Suprapubic skin (tissue), 4 donors: ENCODE data around the gene ADD2.

Source experiments
- CTCF ChIP-seq, 2 donors: fragments of 200-600 bp in 1 of 2; fragments of 450-650 bp in 1 of 2; sonication (generic) in 1 of 2; IDR thresholded peaks; one replicate each; pipeline ENCODE4 v1.5.1; 2016 to 2019; ENCODE audit warnings: antibody characterized with exemption in 2 of 2, mild to moderate bottlenecking in 1 of 2, moderate library complexity in 1 of 2
- EP300 ChIP-seq: sonication (generic); formaldehyde crosslinking; IDR thresholded peaks from one replicate; pipeline ENCODE4 v1.6.1; 2017; ENCODE audit warnings: antibody characterized with exemption
- POLR2A ChIP-seq, 2 donors: fragments of 450-650 bp; IDR thresholded peaks; one replicate each; pipeline ENCODE4 v1.6.1; 2017; ENCODE audit warnings: antibody characterized with exemption in 2 of 2, mild to moderate bottlenecking in 2 of 2, moderate library complexity in 2 of 2
- POLR2AphosphoS5 ChIP-seq, 3 donors: sonication (generic); formaldehyde crosslinking; IDR thresholded peaks; one replicate each; pipeline ENCODE4 v1.6.1; 2017; ENCODE audit warnings: antibody characterized with exemption in 3 of 3

- TF ChIP-seq CTCF (IDR thresholded peaks at IDR 0.05) (no peak), POLR2AphosphoS5 (IDR thresholded peaks at IDR 0.05) (no peak), POLR2A (IDR thresholded peaks at IDR 0.05) (no peak), EP300 (no peak)
Measured at GRCh38 chr2:70615222-70615621, 152.8 kb downstream of the ADD2 start.
